ENCODE data around the gene DNAJC24.

DNA sequence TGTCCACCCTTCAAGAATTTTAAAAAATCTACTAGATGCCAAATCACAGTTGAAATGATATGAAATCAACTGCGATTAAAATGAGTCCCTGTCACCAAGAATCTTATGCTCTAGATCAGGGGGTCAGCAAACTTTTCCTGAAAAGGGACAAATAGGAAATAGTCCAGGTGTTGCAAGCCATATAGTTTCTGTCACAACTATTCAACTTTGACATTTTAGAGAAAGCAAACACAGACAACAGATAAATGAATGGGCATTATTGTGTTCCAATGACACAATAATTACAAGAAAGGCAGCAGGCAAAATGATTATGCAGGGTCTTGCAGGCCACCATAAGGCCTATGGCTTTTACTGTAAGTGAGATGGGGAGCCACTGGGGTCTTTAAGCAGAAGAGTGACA lies 81.2 kb downstream of the DNAJC24 start:
- TF ChIP-seq POLR2AphosphoS5 (IDR thresholded peaks at IDR 0.05; ENCODE audit: low read length) (no peak), SMAD1 (IDR thresholded peaks at IDR 0.05; ENCODE audit: low read depth, partially characterized antibody) (no peak), RELA (IDR thresholded peaks at IDR 0.05; ENCODE audit: borderline replicate concordance, partially characterized antibody) (no peak), EP300 (IDR thresholded peaks at IDR 0.05; ENCODE audit: borderline replicate concordance in 1 of 2, control insufficient read depth in 1 of 2, low read depth in 2 of 2, low read length in 2 of 2) (no peak), NFIC (IDR thresholded peaks at IDR 0.05; ENCODE audit: low read depth, low read length) (no peak), SRF (IDR thresholded peaks at IDR 0.05; ENCODE audit: low read depth in 2 of 2, low read length in 2 of 2) (no peak), CHD1 (IDR thresholded peaks at IDR 0.05; ENCODE audit: low read depth, low read length) (no peak)
- TF ChIP-seq, protein P1, sequence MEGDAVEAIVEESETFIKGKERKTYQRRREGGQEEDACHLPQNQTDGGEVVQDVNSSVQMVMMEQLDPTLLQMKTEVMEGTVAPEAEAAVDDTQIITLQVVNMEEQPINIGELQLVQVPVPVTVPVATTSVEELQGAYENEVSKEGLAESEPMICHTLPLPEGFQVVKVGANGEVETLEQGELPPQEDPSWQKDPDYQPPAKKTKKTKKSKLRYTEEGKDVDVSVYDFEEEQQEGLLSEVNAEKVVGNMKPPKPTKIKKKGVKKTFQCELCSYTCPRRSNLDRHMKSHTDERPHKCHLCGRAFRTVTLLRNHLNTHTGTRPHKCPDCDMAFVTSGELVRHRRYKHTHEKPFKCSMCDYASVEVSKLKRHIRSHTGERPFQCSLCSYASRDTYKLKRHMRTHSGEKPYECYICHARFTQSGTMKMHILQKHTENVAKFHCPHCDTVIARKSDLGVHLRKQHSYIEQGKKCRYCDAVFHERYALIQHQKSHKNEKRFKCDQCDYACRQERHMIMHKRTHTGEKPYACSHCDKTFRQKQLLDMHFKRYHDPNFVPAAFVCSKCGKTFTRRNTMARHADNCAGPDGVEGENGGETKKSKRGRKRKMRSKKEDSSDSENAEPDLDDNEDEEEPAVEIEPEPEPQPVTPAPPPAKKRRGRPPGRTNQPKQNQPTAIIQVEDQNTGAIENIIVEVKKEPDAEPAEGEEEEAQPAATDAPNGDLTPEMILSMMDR (IDR thresholded peaks at IDR 0.05 in 2 of 3, conservative IDR thresholded peaks at IDR 0.05 in 1 of 3; ENCODE audit: control insufficient read depth in 2 of 3, extremely low read depth in 1 of 3, insufficient read depth in 1 of 3, low read depth in 3 of 3, low read length in 3 of 3): no peak
- TF ChIP-seq, protein P2, sequence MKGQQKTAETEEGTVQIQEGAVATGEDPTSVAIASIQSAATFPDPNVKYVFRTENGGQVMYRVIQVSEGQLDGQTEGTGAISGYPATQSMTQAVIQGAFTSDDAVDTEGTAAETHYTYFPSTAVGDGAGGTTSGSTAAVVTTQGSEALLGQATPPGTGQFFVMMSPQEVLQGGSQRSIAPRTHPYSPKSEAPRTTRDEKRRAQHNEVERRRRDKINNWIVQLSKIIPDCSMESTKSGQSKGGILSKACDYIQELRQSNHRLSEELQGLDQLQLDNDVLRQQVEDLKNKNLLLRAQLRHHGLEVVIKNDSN (IDR thresholded peaks at IDR 0.05; ENCODE audit: borderline replicate concordance, extremely low read length, insufficient read depth, low read depth, low read length): no peak

Data from GM12878 (cell line).